Measurements from ENCODE around the gene CPZ. TPM values are rescaled to one million over a fixed set of nuclear protein-coding genes. Genes with fewer than 3 reads are reported as not detected.
A peak's percentile ranks its signal among the peaks of the same experiment; 100 is the strongest.

Gene CPZ
- total RNA-seq, 1 donor from 2014 or later: 32.8 TPM

GRCh38 chr4:8545439-8545765 is 47.2 kb upstream of the CPZ start:
- Mint-ChIP-seq H3K27me3 (ENCODE audit: low read depth) (no peaks in the 10 kb centered on the region), H3K36me3 (no peaks in the 10 kb centered on the region), H3K4me1 (peaks cover 20% of the 10 kb centered on the region), H3K9me3 (no peaks in the 10 kb centered on the region), H3K27ac (no peak overlapping the region), H3K4me3 (no peak overlapping the region)
- no peak for DNase-seq (ENCODE audit: low spot score in 2 of 2, unreplicated experiment in 2 of 2)
- TF ChIP-seq CTCF (IDR thresholded peaks at IDR 0.05; ENCODE audit: unreplicated experiment): no peak

- Mint-ChIP-seq H3K36me3 (no peaks in the 10 kb centered on the region), H3K27ac (no peak overlapping the region), H3K27me3 (ENCODE audit: low read depth) (no peaks in the 10 kb centered on the region), H3K9me3 (no peaks in the 10 kb centered on the region), H3K4me3 (no peak overlapping the region), H3K4me1 (peaks cover 20% of the 10 kb centered on the region)
- TF ChIP-seq CTCF (IDR thresholded peaks at IDR 0.05; ENCODE audit: unreplicated experiment): no peak
- no peak for DNase-seq (ENCODE audit: low spot score in 2 of 2, unreplicated experiment in 2 of 2)
Observed at GRCh38 chr4:8546766-8547107, 45.8 kb upstream of the CPZ start.

GRCh38 chr4:8547108-8547911 is 45.3 kb upstream of the CPZ start:
- Mint-ChIP-seq H3K27me3 (ENCODE audit: low read depth) (no peaks in the 10 kb centered on the region), H3K4me3 (no peak overlapping the region), H3K27ac (peak overlapping the region; percentile 11), H3K9me3 (no peaks in the 10 kb centered on the region), H3K4me1 (peaks cover 20% of the 10 kb centered on the region), H3K36me3 (no peaks in the 10 kb centered on the region)
- no peak for DNase-seq (ENCODE audit: low spot score in 2 of 2, unreplicated experiment in 2 of 2)
- peak; percentile 40 for TF ChIP-seq CTCF (IDR thresholded peaks at IDR 0.05; ENCODE audit: unreplicated experiment)

DNA sequence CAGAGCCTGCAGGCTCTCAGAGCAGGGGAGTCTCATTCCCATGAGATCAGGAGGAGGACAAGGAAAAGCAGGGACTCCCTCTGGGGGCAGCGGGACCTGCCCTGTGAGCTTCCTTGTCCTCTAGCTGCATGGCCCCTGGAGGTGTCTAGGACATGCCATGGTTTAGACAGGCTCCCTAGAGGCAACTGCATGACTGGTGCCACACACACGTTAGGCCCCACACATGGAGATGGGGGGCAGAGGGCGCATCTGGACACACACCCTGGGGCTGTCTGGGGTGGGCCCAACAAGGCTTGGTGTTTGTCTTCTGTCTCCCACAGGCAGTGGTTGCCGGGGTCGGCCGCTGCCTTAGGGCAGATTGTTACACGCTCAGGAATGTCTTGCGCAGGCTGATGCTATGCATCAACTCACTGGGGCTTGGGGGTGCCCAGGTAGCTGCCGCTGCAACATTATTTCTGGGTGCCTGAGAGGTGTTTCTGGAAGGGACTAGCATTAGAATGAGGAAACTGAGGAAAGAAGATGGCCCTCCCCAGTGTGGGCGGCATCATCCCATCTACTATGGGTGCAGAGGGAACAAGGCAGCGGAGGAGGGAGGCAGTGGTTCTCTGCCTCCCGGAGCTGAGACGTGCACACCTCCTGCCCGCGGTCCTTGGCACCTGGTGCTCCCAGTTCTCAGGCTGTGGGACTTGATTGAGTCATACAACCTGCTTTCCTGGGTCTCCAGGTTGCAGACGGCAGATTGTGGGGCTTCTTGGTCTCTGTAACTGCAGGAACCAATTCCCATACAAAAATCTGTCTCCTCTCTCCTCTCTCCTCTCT is 44.4 kb upstream of the CPZ start:
- H3K27ac Mint-ChIP-seq: peak overlapping the region; percentile 11
- no peak overlapping the region for H3K4me3 Mint-ChIP-seq
- no peaks in the 10 kb centered on the region for H3K36me3 Mint-ChIP-seq
- no peaks in the 10 kb centered on the region for H3K27me3 Mint-ChIP-seq (ENCODE audit: low read depth)
- H3K4me1 Mint-ChIP-seq: peaks cover 20% of the 10 kb centered on the region
- no peaks in the 10 kb centered on the region for H3K9me3 Mint-ChIP-seq
- no peak for TF ChIP-seq CTCF (IDR thresholded peaks at IDR 0.05; ENCODE audit: unreplicated experiment)
- DNase-seq (ENCODE audit: low spot score in 2 of 2, unreplicated experiment in 2 of 2): peak in 1 of 2 experiments; percentile 54

- Mint-ChIP-seq H3K4me1 (peaks cover 20% of the 10 kb centered on the region), H3K36me3 (no peaks in the 10 kb centered on the region), H3K27me3 (ENCODE audit: low read depth) (no peaks in the 10 kb centered on the region), H3K4me3 (no peak overlapping the region), H3K27ac (no peak overlapping the region), H3K9me3 (no peaks in the 10 kb centered on the region)
- DNase-seq (ENCODE audit: low spot score in 2 of 2, unreplicated experiment in 2 of 2): no peak
- TF ChIP-seq CTCF (IDR thresholded peaks at IDR 0.05; ENCODE audit: unreplicated experiment): no peak
Observed at GRCh38 chr4:8548731-8549351, 43.7 kb upstream of the CPZ start.
